GM18867 (cell line): Measurements from ENCODE around the gene TOX2.

Experiments used
- ATAC-seq: cut with Tn5 transposase; IDR thresholded peaks from one replicate; pipeline ENCODE4 v1.9.1; 2021; ENCODE audit warnings: mild to moderate bottlenecking, moderate library complexity; ENCODE audit not compliant: unreplicated experiment

Gene TOX2

GRCh38 chr20:43974695-43975094 is 60.0 kb downstream of the TOX2 start:
- ATAC-seq: no peak

- ATAC-seq: no peak
These were observed 60.6 kb downstream of the TOX2 start for GRCh38 chr20:43975096-43975768.

DNA sequence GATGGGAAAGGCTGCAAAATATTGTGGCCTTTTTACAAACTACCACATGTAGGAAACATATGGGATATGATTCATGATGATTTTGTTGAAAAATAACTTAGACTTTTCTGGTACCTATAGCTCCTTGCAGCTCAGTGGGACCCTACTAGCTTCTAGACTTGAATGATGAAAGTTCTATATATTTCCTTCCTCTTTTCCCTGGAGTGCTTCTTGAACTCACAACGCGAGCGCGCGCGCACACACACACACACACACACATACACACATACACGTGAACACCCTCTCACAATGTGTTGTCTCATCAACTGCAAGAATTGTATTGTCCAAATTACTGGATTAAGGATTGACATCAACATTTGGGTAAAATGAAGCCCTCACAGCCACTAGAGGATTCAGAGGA is 61.9 kb downstream of the TOX2 start:
- no peak for ATAC-seq

DNA sequence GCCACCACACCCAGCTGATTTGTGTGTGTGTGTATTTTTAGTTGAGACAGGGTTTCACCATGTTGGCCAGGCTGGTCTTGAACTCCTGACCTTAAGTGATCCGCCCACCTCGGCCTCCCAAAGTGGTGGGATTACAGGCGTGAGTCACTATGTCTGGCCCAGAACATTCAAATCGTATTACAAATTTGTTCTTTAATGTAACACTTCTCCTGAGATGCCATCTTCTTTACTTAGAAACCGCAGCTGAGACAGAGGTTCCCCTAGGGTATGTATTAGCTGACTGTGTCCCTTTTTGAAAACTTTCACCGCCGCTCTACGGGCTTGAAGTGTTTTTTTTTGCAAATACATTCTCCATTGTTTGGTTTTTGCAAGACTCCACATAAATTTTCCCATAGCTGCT is 62.6 kb downstream of the TOX2 start:
- no peak for ATAC-seq

DNA sequence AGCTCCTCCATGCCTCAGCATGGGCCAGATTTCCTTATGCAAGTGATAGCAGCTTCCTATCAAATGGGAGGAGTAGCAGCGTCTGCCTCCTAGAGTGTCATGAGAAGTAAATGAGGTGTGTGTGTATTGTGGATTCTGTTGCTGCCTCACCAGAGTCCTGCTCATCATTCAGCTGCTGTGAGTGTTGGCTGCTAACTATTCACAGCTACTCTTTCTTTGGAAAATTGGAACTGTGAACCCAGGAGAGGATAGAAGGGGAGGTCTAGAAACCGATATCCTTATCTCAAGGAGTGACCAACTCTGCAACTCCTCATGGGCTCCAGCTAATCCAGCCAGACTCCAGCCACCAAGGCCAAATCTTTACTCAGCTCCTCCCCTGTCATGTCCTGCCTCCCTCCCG is 63.3 kb downstream of the TOX2 start:
- ATAC-seq: no peak

DNA sequence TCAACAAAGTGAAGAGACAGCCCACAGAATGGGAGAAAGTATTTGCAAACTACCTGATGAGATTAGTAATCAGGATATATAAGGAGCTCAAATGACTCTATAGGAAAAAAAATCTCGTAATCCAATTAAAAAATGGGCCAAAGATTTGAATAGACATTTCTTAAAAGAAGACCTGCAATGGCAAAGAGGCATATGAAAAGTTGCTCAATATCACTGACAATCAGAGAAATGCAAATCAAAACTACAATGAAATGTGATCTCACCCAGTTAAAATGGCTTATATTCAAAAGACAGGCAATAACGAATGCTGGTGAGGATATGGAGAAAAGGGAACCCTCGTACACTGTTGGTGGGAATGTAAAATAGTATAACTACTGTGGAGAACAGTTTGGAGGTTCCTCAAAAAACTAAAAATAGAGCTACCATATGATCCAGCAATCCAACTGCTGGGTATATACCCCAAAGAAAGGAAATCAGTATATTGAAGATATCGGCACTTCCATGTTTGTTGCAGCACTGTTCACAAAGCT is 65.0 kb downstream of the TOX2 start:
- no peak for ATAC-seq

- no peak for ATAC-seq
These were observed 66.9 kb downstream of the TOX2 start for GRCh38 chr20:43981540-43981939.

DNA sequence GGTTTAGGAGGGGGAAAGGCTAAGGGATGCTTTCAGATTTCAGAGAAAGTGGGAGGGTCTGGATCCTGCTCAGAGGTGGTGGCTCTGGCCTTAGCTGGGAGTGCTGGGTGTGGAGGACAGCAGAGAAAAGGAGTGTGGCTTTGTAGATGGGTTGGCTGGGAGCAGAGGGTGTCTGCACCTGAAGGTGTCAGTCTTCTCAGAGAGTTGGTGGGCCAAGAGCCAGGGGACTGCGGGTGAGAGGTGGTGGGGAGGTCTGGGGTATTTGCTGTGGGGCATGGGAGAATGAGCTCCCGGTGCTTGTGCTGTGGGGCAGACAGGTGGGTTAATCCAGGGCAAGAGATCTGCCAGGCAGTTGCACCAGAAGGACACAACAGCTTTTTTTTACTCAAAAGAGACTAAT is 67.4 kb downstream of the TOX2 start:
- ATAC-seq: no peak

DNA sequence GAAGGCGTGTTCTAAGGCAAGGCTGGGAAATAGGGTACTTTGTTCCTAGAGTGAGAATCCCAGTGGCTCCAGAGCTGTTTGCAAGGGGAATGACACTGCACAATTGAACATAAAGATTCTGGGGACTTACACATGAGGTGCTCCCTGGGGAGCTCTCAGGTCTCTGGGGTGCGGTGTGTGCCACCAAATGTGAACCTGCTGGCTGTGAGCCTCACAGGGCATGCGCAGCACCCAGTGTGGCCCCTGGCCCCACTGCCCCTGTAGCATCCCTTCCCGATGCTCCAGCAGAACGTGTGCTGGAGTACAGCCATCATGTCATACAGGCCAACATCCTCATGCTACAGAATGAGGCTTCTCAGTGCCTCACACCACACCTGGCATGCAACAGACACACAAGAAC is 68.2 kb downstream of the TOX2 start:
- no peak for ATAC-seq

DNA sequence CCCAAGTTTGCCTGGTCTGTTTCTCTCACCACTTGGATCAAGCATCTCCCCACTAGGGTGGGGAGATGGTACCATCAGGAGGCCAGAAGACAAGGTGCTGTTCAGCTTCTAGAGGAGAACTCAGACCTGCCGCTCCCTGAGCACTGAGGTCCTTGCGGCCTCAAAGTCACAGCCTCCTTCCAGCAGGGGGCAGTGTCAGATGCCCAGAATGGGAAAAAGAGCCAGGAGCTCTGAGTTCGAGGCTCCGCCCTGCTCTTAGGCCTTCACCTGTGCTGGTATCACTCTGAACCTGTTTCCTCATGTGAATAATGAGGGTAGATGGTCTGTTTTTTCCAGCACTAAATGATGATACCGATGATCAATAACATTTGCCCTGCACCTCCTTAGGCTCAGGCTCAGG is 68.7 kb downstream of the TOX2 start:
- no peak for ATAC-seq

DNA sequence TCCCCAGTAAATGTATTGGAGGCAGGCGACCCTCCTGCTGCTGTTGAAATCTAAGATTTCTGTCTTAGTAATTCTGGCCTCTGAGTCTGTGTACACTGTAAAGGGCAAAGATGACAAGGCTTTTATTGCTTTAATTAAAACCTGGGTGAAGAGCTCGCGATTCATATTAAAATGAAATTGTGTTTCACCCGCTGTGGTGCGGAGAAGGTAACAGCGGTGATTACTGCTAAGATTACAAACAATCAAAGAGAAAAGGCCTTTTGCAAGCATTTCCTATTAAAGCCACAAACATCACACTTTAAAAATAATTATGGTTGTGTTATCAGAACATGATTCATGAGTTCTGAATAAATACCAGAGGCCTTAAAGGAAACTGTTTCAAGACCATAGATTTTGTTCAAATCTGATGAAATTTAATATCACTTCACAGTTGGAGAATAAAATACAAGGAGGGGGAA is 69.3 kb downstream of the TOX2 start:
- no peak for ATAC-seq

DNA sequence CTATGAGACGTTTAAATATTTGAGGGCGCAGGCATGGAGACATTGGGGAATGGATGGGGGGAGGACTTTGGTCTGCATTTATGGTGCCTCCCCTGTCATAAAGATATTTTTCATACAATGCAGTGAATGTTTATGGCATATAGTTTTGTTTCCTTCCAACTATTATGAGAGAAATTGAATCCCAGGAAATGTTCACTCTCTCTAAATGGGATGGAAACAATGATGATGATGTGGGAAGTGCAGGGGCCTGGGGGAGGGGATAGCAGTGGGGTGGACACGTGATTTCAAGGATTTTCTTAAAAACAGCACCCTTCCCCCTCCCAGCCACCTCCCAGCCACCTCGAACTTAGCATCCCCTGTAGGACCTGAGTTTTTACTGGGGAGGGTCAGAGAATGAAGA is 69.9 kb downstream of the TOX2 start:
- no peak for ATAC-seq

- no peak for ATAC-seq
These were observed 70.5 kb downstream of the TOX2 start for GRCh38 chr20:43985121-43985520.

GRCh38 chr20:43985608-43986316 is 71.1 kb downstream of the TOX2 start:
- no peak for ATAC-seq

DNA sequence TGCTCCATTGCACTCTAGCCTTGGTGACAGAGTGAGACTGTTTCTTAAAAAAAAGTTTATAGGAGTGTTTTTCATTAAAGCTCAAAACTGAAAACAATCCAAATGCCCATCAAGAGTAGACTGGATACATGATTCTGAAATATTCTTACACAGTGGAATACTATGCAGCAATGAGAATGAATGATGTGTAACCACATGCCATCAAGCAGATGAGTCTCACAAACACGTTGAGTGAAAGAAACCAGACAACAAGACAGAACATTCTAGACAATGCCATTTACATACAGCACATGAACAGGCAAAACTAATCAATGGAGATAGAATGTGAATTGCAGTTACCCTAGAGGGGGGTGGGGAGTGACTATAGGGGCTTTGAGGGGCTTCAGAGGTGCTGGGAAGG is 72.4 kb downstream of the TOX2 start:
- ATAC-seq: no peak

DNA sequence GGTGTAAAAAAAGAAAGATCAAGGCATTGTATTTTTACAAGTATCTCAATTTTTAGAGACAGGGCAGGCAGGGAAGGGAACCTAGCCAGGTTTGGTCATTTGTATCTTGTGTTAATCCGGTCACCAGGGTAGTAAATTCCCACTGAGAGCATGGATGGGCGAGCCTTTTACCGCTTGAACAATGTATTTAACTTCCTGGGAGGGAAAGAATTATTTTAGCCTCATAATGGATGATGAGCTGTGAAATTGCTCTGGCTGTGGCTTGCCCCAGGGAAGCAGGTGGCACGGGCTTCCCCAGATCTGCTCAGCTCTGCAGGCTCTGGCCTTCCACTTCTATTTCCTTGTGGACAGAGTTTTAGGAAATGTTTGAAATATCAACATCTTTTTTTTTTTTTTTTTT is 72.9 kb downstream of the TOX2 start:
- no peak for ATAC-seq

- no peak for ATAC-seq
These were observed 73.8 kb downstream of the TOX2 start for GRCh38 chr20:43988451-43988850.

- no peak for ATAC-seq
These were observed 74.2 kb downstream of the TOX2 start for GRCh38 chr20:43988867-43989266.

GRCh38 chr20:43991261-43991660 is 76.6 kb downstream of the TOX2 start:
- ATAC-seq: no peak

GRCh38 chr20:43991982-43992381 is 77.3 kb downstream of the TOX2 start:
- no peak for ATAC-seq

DNA sequence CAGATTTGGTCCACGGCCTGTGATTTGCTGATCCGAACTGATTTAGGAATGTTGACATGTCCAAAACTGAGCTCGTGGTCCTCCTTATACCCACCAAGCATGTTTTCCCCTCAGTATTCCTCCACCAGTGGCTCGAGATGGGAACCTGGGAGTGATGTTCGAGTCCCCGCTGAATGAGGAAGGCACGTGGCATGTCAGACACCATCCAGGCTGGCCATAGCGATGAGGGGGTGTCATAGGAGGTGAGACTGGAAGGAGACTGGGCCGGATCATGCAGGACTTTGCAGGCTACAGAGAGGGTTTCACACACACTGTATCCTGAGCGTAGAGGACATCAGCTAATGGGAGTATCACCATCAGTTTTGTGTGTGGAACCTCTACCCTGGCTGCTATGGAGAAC is 78.2 kb downstream of the TOX2 start:
- ATAC-seq: no peak

DNA sequence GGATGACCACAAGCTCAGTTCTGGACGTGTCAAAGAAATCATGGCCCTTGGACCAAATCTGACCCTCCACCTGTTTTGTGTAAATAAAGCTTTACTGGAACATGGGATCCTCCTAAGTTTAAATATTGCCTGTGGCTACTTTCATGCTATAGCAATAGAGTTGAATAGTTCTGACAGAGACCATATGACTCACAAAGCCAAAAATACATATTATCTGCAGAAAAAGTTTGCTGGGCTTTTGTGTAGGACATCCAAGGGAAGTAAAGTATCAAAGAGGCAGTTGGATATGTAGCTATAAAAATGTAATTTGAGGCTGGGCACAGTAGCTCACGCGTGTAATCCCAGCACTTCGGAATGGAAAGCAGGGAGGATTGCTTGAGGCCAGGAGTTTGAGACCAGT is 78.9 kb downstream of the TOX2 start:
- no peak for ATAC-seq
